ENCODE results near the gene SMIM44.

Gene SMIM44

DNA sequence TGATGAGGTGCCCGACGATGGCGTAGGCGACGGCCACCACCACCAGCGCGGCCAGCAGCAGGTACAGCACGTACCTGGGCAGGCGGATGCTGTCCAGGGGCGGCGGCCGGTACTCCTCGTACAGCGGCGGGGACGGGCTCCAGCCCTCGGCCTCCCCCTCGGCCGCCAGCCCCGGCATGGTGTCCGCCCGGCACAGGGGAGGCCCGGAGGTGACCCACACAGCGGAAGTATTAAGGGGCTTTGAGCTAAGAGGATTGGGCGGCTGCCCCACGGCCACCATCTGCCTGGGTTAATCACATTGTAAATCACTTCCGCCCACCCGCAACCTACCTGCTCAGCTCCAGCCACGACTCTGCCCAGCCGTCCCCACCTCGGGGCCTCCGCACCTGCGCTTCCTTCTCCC, at the start of gene SMIM44:
SMIM44 (minus strand) TSS at position 216 of the 403 bp plus-strand sequence; CDS start at position 178, 38 bp downstream.
- H3K9me2 ChIP-seq (replicated peaks; ENCODE audit: insufficient read depth, low read length): no peaks in the 10 kb centered on the region
- H3K9ac ChIP-seq (ENCODE audit: low read length): no peak within 1 kb of the TSS
- no peak within 1 kb of the TSS for H3K4me3 ChIP-seq (ENCODE audit: insufficient read depth, low read length, poor library complexity, severe bottlenecking)
- H3K4me2 ChIP-seq (ENCODE audit: low read depth, low read length, poor library complexity, severe bottlenecking): no peak within 1 kb of the TSS
- peaks cover 12% of the 10 kb centered on the region for H3F3A ChIP-seq (ENCODE audit: insufficient read depth)
- no peaks in the 10 kb centered on the region for H3K9me3 ChIP-seq (ENCODE audit: insufficient read depth, low read length)
- H3K36me3 ChIP-seq (ENCODE audit: low read length): no peaks in the 10 kb centered on the region
- H2AFZ ChIP-seq (ENCODE audit: low read depth, low read length, severe bottlenecking): no peak within 1 kb of the TSS
- no peaks in the 10 kb centered on the region for H3K79me2 ChIP-seq (ENCODE audit: insufficient read depth, low read length)
- TF ChIP-seq CTCF (IDR thresholded peaks at IDR 0.05; ENCODE audit: insufficient read depth, low read length, poor library complexity, severe bottlenecking) (no peak), EZH2phosphoT487 (conservative IDR thresholded peaks at IDR 0.05; ENCODE audit: low read length) (no peak)
- H3K27me3 ChIP-seq (ENCODE audit: low read length): no peaks in the 10 kb centered on the region
- H3K27ac ChIP-seq (ENCODE audit: low read depth, low read length): no peak within 1 kb of the TSS
- H4K20me1 ChIP-seq (ENCODE audit: low read depth, low read length): no peaks in the 10 kb centered on the region

- no peaks in the 10 kb centered on the region for H3K27me3 ChIP-seq (ENCODE audit: low read length)
- H3F3A ChIP-seq (ENCODE audit: insufficient read depth): no peaks in the 10 kb centered on the region
- H4K20me1 ChIP-seq (ENCODE audit: low read depth, low read length): no peaks in the 10 kb centered on the region
- H3K4me2 ChIP-seq (ENCODE audit: low read depth, low read length, poor library complexity, severe bottlenecking): no peak overlapping the region
- H3K9ac ChIP-seq (ENCODE audit: low read length): no peak overlapping the region
- no peak overlapping the region for H3K4me3 ChIP-seq (ENCODE audit: insufficient read depth, low read length, poor library complexity, severe bottlenecking)
- no peaks in the 10 kb centered on the region for H3K36me3 ChIP-seq (ENCODE audit: low read length)
- no peak for TF ChIP-seq CTCF (IDR thresholded peaks at IDR 0.05; ENCODE audit: insufficient read depth, low read length, poor library complexity, severe bottlenecking)
- no peak for TF ChIP-seq EZH2phosphoT487 (conservative IDR thresholded peaks at IDR 0.05; ENCODE audit: low read length)
- H3K9me3 ChIP-seq (ENCODE audit: insufficient read depth, low read length): no peaks in the 10 kb centered on the region
- no peak overlapping the region for H3K27ac ChIP-seq (ENCODE audit: low read depth, low read length)
- H3K9me2 ChIP-seq (replicated peaks; ENCODE audit: insufficient read depth, low read length): no peaks in the 10 kb centered on the region
- no peak overlapping the region for H2AFZ ChIP-seq (ENCODE audit: low read depth, low read length, severe bottlenecking)
- H3K79me2 ChIP-seq (ENCODE audit: insufficient read depth, low read length): no peaks in the 10 kb centered on the region
Measured at GRCh38 chr19:3533033-3533432, 49.8 kb upstream of the SMIM44 start.

DNA sequence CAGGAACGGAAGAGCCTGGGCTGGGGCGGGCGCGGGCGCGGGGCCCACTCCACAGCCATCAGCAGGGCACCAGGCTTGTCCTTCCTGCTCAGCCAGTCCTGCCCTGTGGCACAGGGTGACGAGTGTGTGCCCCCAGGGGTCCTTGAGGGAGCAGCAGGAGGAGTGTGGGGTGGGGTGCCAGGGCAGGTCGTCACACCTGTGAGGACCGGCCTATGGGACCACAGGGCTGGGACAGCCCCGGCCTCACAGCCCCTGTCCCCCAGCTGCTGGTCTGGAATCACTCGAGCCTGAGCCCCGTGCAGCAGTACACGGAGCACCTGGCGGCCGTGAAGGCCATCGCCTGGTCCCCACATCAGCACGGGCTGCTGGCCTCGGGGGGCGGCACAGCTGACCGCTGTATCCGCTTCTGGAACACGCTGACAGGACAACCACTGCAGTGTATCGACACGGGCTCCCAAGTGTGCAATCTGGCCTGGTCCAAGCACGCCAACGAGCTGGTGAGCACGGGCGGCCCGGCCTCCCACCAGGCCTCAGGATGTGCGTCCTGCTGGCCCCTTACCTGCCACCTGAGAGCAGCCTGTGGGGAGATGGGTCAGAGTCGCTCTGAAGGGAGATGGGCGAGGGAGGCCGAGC, 49.0 kb upstream of the SMIM44 start:
- TF ChIP-seq EZH2phosphoT487 (conservative IDR thresholded peaks at IDR 0.05; ENCODE audit: low read length) (no peak), CTCF (IDR thresholded peaks at IDR 0.05; ENCODE audit: insufficient read depth, low read length, poor library complexity, severe bottlenecking) (no peak)
- H3K36me3 ChIP-seq (ENCODE audit: low read length): no peaks in the 10 kb centered on the region
- H3K4me3 ChIP-seq (ENCODE audit: insufficient read depth, low read length, poor library complexity, severe bottlenecking): no peak overlapping the region
- no peaks in the 10 kb centered on the region for H3K9me2 ChIP-seq (replicated peaks; ENCODE audit: insufficient read depth, low read length)
- H4K20me1 ChIP-seq (ENCODE audit: low read depth, low read length): no peaks in the 10 kb centered on the region
- no peaks in the 10 kb centered on the region for H3K79me2 ChIP-seq (ENCODE audit: insufficient read depth, low read length)
- no peaks in the 10 kb centered on the region for H3K9me3 ChIP-seq (ENCODE audit: insufficient read depth, low read length)
- no peak overlapping the region for H3K4me2 ChIP-seq (ENCODE audit: low read depth, low read length, poor library complexity, severe bottlenecking)
- no peak overlapping the region for H3K27ac ChIP-seq (ENCODE audit: low read depth, low read length)
- no peak overlapping the region for H2AFZ ChIP-seq (ENCODE audit: low read depth, low read length, severe bottlenecking)
- H3F3A ChIP-seq (ENCODE audit: insufficient read depth): no peaks in the 10 kb centered on the region
- H3K27me3 ChIP-seq (ENCODE audit: low read length): no peaks in the 10 kb centered on the region
- no peak overlapping the region for H3K9ac ChIP-seq (ENCODE audit: low read length)
